ENCODE results near the gene ZGRF1.
"Not testable (repeated sequence)": the region's sequence is repeated elsewhere in the genome, so short reads cannot be mapped to it uniquely, and the experiment has no call there.

Gene ZGRF1

GRCh38 chr4:112513971-112514646, 122.6 kb downstream of the ZGRF1 start:
- DNase-seq, result no peak

GRCh38 chr4:112511803-112512118, 124.9 kb downstream of the ZGRF1 start:
- no peak for DNase-seq

- no peak for DNase-seq
Measured at GRCh38 chr4:112511093-112511802, 125.5 kb downstream of the ZGRF1 start.

- DNase-seq, result no peak
Measured at GRCh38 chr4:112510291-112511092, 126.2 kb downstream of the ZGRF1 start.

- no peak for DNase-seq
Measured at GRCh38 chr4:112509243-112510141, 127.2 kb downstream of the ZGRF1 start.

GRCh38 chr4:112508356-112508755, 128.4 kb downstream of the ZGRF1 start:
- no peak for DNase-seq

GRCh38 chr4:112504807-112505206, 131.9 kb downstream of the ZGRF1 start:
- no peak for DNase-seq

- DNase-seq, result no peak
Measured at GRCh38 chr4:112502871-112503270, 133.8 kb downstream of the ZGRF1 start.

GRCh38 chr4:112492321-112492720, 144.4 kb downstream of the ZGRF1 start:
- no peak for DNase-seq

GRCh38 chr4:112490808-112491207, 145.9 kb downstream of the ZGRF1 start:
- not testable (repeated sequence) for DNase-seq

All from GOT3 (cell line).